Endothelial cell of umbilical vein (primary cell): ENCODE results near the gene RPS6KA5. TPM values are rescaled to one million over a fixed set of nuclear protein-coding genes. Genes with fewer than 3 reads are reported as not detected.

ENCODE experiments used
- BruUV-seq: library from RNA; stranded (reverse); fragments of 400-500 nt; replicated peaks from 2 replicates; lab custom pipeline; 2021; lab: Mats Ljungman, UMichigan
- CTCF ChIA-PET: fragments of 300-600, 350-600 bp; sonication (Branson Sonifier 250); formaldehyde crosslinking; loops from one replicate; lab custom pipeline; 2021; ENCODE audit warnings: antibody characterized with exemption, inconsistent platforms; lab: Charles Lee
- POLR2A ChIA-PET: fragments of 300-600, 350-600 bp; sonication (Branson Sonifier 250); formaldehyde crosslinking; loops from one replicate; lab custom pipeline; 2021; ENCODE audit warnings: antibody characterized with exemption, inconsistent platforms; lab: Charles Lee
- DNase-seq: peaks from one replicate; pipeline ENCODE4 v3.0.0-alpha.2; 2011; ENCODE audit warnings: low read depth, low spot score
- FAIRE-seq: peaks from 2 replicates; lab custom pipeline; 2011; peaks lifted over from hg19 to GRCh38; lab: Jason Lieb, UNC
- H2AFZ ChIP-seq: 2 replicates; pipeline ENCODE4 v1.6.0; 2012; ENCODE audit warnings: low read depth, low read length, control low read depth, inconsistent platforms
- H3K27ac ChIP-seq: 2 replicates; pipeline ENCODE4 v1.5.1; 2011; ENCODE audit warnings: low read depth, mild to moderate bottlenecking, control low read depth, low read length, moderate library complexity; ENCODE audit not compliant: insufficient read depth
- H3K27me3 ChIP-seq, 2 experiments: 2 replicates each; pipeline versions ENCODE4 v1.6.0 to v1.6.1; 2011; ENCODE audit warnings: low read length in 2 of 2, mixed read lengths in 1 of 2; ENCODE audit not compliant: control insufficient read depth in 2 of 2, insufficient read depth in 2 of 2
- H3K36me3 ChIP-seq, 2 experiments: 2 replicates in 1 of 2; 3 replicates in 1 of 2; pipeline ENCODE4 v1.5.1; 2011; ENCODE audit warnings: low read length in 2 of 2, mild to moderate bottlenecking in 1 of 2, moderate library complexity in 1 of 2; ENCODE audit not compliant: control insufficient read depth in 2 of 2, insufficient read depth in 2 of 2; ENCODE audit errors: extremely low read depth in 1 of 2
- H3K4me1 ChIP-seq: 3 replicates; pipeline ENCODE4 v1.5.1; 2011; ENCODE audit warnings: mild to moderate bottlenecking, low read length; ENCODE audit not compliant: control insufficient read depth, insufficient read depth; ENCODE audit errors: extremely low read depth
- H3K4me2 ChIP-seq: 2 replicates; pipeline ENCODE4 v1.6.1; 2011; ENCODE audit warnings: low read length, control low read depth, mixed read lengths; ENCODE audit not compliant: insufficient read depth
- H3K4me3 ChIP-seq, 3 experiments: fragments of 200-600 bp in 1 of 3; sonication (generic), shearing (Covaris generic) in 1 of 3; replicated peaks in 1 of 3; 2 replicates each; pipeline ENCODE4 v1.5.1; 2011 to 2016; ENCODE audit warnings: control low read depth in 3 of 3, low read length in 3 of 3, mild to moderate bottlenecking in 2 of 3, inconsistent platforms in 1 of 3, low read depth in 1 of 3, moderate library complexity in 1 of 3; ENCODE audit not compliant: insufficient read depth in 1 of 3
- H3K79me2 ChIP-seq: 2 replicates; pipeline ENCODE4 v1.6.0; 2012; ENCODE audit warnings: low read length, inconsistent platforms; ENCODE audit not compliant: control insufficient read depth, insufficient read depth
- H3K9ac ChIP-seq: replicated peaks from 2 replicates; pipeline ENCODE3; 2011; ENCODE audit warnings: low read length, control low read depth; ENCODE audit not compliant: insufficient read depth; ENCODE audit errors: extremely low read depth
- H3K9me1 ChIP-seq: replicated peaks from 3 replicates; pipeline ENCODE4 v1.6.0; 2011; ENCODE audit warnings: mild to moderate bottlenecking, low read length; ENCODE audit not compliant: control insufficient read depth, insufficient read depth; ENCODE audit errors: extremely low read depth
- H3K9me3 ChIP-seq: replicated peaks from 2 replicates; pipeline ENCODE4 v1.5.1; 2012; ENCODE audit warnings: low read length, inconsistent platforms; ENCODE audit not compliant: control insufficient read depth, insufficient read depth
- H4K20me1 ChIP-seq: replicated peaks from 2 replicates; pipeline ENCODE3; 2011; ENCODE audit warnings: mild to moderate bottlenecking, low read length; ENCODE audit not compliant: control insufficient read depth, insufficient read depth; ENCODE audit errors: extremely low read depth
- EZH2 ChIP-seq: IDR thresholded peaks from 2 replicates; pipeline ENCODE4 v1.6.1; 2012; ENCODE audit warnings: borderline replicate concordance, low read depth, mild to moderate bottlenecking, moderate library complexity, low read length, inconsistent platforms; ENCODE audit not compliant: severe bottlenecking
- FOS ChIP-seq: IDR thresholded peaks from 2 replicates; pipeline ENCODE4 v1.6.1; 2011; ENCODE audit warnings: mild to moderate bottlenecking, low read length, moderate library complexity, borderline replicate concordance; ENCODE audit not compliant: insufficient read depth
- GATA2 ChIP-seq: IDR thresholded peaks from 2 replicates; pipeline ENCODE4 v1.7.0; 2011; ENCODE audit warnings: low read depth, mild to moderate bottlenecking, moderate library complexity, mixed read lengths, low read length; ENCODE audit not compliant: insufficient read length, insufficient read depth
- JUN ChIP-seq: IDR thresholded peaks from 2 replicates; pipeline ENCODE4 v1.6.1; 2011; ENCODE audit warnings: borderline replicate concordance, low read depth; ENCODE audit not compliant: insufficient read length, insufficient read depth
- MAX ChIP-seq: IDR thresholded peaks from 2 replicates; pipeline ENCODE4 v1.6.1; 2011; ENCODE audit not compliant: insufficient read depth, insufficient read length
- MYC ChIP-seq: IDR thresholded peaks from one replicate; pipeline ENCODE4 v1.6.1; 2011; ENCODE audit warnings: mild to moderate bottlenecking, low read depth, low read length
- POLR2A ChIP-seq: IDR thresholded peaks from 2 replicates; pipeline ENCODE4 v1.6.1; 2012; ENCODE audit warnings: low read depth, mild to moderate bottlenecking, control low read depth, low read length
- POLR2AphosphoS5 ChIP-seq: IDR thresholded peaks from 2 replicates; pipeline ENCODE4 v1.6.1; 2012; ENCODE audit warnings: low read depth, mild to moderate bottlenecking, control low read depth, low read length, moderate library complexity; ENCODE audit not compliant: insufficient read depth
- dilution Hi-C: fragments of 300-500 bp; cut with MboI; formaldehyde crosslinking; loops from one replicate; pipeline ENCODE4 v1.15.0; 2019; ENCODE audit warnings: low sequenced_read_pairs; ENCODE audit not compliant: extremely low pct_ligation_motif_present
- intact Hi-C: fragments of 100-400 bp; cut with micrococcal nuclease; formaldehyde crosslinking; loops from one replicate; pipeline ENCODE4 v1.10.0; 2022
- polyA plus RNA-seq, 4 experiments: library from polyadenylated mRNA; depleted of rRNA in 3 of 4; stranded (reverse) in 3 of 4; unstranded in 1 of 4; fragments of >200 nt; gene quantifications; 2 replicates each; pipeline versions ENCODE4 v1.2.1 to v1.2.3, GENCODE V29; 2011 to 2012; ENCODE audit warnings: missing spikeins in 1 of 4
- total RNA-seq: library from RNA; stranded (reverse); gene quantifications from 2 replicates; pipeline ENCODE4 v1.2.3, GENCODE V29; 2021
- TF ChIP-seq, protein P1 (sequence below), 2 donors: IDR thresholded peaks; 1 replicate in 1 of 2; 2 replicates in 1 of 2; pipeline ENCODE4 v1.5.1; 2011; ENCODE audit warnings: low read length in 2 of 2, mild to moderate bottlenecking in 2 of 2, moderate library complexity in 2 of 2, control low read depth in 1 of 2, inconsistent platforms in 1 of 2, low read depth in 1 of 2; ENCODE audit not compliant: insufficient read depth in 1 of 2; ENCODE audit errors: extremely low read depth in 1 of 2

Gene RPS6KA5
- total and polyA plus RNA-seq, 2 donors (not counting 3 experiments of a cell fraction or from before 2014, with no cell fraction given) = 2.9 to 5.4 TPM

DNA sequence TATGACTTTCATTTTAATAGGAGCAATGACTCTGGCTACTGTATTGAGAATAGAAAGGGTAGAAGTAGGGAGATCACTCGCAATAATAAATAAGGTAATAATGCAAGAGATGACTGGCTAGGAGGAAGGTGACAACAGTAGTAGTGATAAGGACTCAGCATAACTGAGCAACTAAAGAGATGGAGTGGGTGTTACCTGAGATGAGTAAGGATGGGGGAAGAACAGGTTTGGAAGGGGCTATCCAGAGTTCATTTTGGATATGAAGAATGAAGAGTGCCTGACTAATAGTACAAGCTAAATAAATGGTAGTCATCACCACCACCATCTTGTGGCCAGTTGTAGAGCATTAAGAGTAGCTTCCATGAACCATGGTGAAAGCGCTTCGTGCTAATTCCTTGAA, 101.1 kb downstream of the RPS6KA5 start:
- no peak overlapping the region for H3K9ac ChIP-seq
- TF ChIP-seq, protein P1, sequence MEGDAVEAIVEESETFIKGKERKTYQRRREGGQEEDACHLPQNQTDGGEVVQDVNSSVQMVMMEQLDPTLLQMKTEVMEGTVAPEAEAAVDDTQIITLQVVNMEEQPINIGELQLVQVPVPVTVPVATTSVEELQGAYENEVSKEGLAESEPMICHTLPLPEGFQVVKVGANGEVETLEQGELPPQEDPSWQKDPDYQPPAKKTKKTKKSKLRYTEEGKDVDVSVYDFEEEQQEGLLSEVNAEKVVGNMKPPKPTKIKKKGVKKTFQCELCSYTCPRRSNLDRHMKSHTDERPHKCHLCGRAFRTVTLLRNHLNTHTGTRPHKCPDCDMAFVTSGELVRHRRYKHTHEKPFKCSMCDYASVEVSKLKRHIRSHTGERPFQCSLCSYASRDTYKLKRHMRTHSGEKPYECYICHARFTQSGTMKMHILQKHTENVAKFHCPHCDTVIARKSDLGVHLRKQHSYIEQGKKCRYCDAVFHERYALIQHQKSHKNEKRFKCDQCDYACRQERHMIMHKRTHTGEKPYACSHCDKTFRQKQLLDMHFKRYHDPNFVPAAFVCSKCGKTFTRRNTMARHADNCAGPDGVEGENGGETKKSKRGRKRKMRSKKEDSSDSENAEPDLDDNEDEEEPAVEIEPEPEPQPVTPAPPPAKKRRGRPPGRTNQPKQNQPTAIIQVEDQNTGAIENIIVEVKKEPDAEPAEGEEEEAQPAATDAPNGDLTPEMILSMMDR (IDR thresholded peaks at IDR 0.05; ENCODE audit: extremely low read depth in 1 of 2, insufficient read depth in 1 of 2, low read depth in 1 of 2, low read length in 2 of 2) = no peak
- TF ChIP-seq EZH2 (no peak), POLR2AphosphoS5 (no peak), FOS (no peak), POLR2A (no peak), MAX (no peak), MYC (no peak), JUN (no peak), GATA2 (no peak)
- no peaks in the 10 kb centered on the region for H3K27me3 ChIP-seq
- CTCF ChIA-PET = no interaction called here
- H3K27ac ChIP-seq = no peak overlapping the region
- no peak for FAIRE-seq
- POLR2A ChIA-PET = no interaction called here
- H2AFZ ChIP-seq = no peak overlapping the region
- dilution Hi-C loops (no loop called here), intact Hi-C loops (no loop called here)
- BruUV-seq = no TSS peak
- no peaks in the 10 kb centered on the region for H3K9me3 ChIP-seq
- H3K4me2 ChIP-seq = no peak overlapping the region
- H3K4me1 ChIP-seq = peaks cover 8% of the 10 kb centered on the region
- H3K9me1 ChIP-seq = no peaks in the 10 kb centered on the region
- H3K79me2 ChIP-seq = no peaks in the 10 kb centered on the region
- H3K36me3 ChIP-seq = no peaks in the 10 kb centered on the region
- no peaks in the 10 kb centered on the region for H4K20me1 ChIP-seq
- H3K4me3 ChIP-seq = no peak overlapping the region
- DNase-seq = no peak
